ENCODE measurements around the gene OR8B12.

OR8B12 gene

GRCh38 chr11:124543554-124543953, at the start of gene OR8B12:
OR8B12 (minus strand) TSS chr11:124543654; CDS start chr11:124543654, 0 bp downstream.
- no peaks in the 10 kb centered on the region for H3K4me1 ChIP-seq
- no peaks in the 10 kb centered on the region for H3K27me3 ChIP-seq (ENCODE audit: low read depth)
- no peak for DNase-seq (ENCODE audit: low spot score in 2 of 2)
- H3K4me3 ChIP-seq: no peak within 1 kb of the TSS
- in situ Hi-C loops (cut with MboI; ENCODE audit: low sequenced_read_pairs): no loop called here
- H3K9me3 ChIP-seq: no peaks in the 10 kb centered on the region
- no peaks in the 10 kb centered on the region for H3K36me3 ChIP-seq (replicated peaks)

- no peak for DNase-seq (ENCODE audit: low spot score in 2 of 2)
- Histone ChIP-seq H3K4me1 (no peaks in the 10 kb centered on the region), H3K27me3 (ENCODE audit: low read depth) (peaks cover 3% of the 10 kb centered on the region; the same call in 1 of the 2 replicates), H3K9me3 (no peaks in the 10 kb centered on the region), H3K4me3 (no peak overlapping the region), H3K36me3 (replicated peaks) (no peaks in the 10 kb centered on the region)
- in situ Hi-C loops (cut with MboI; ENCODE audit: low sequenced_read_pairs): loop anchor here (25.0 kb wide), 2 partner anchors 180 to 505 kb away; partner anchors contain the start of gene OR8B4
These were observed 49.2 kb upstream of the OR8B12 start for GRCh38 chr11:124592627-124593026.

- no peak for DNase-seq (ENCODE audit: low spot score in 2 of 2)
- in situ Hi-C loops (cut with MboI; ENCODE audit: low sequenced_read_pairs): loop anchor here (25.0 kb wide), 2 partner anchors 179 to 504 kb away; partner anchors contain the start of gene OR8B4
These were observed 48.0 kb upstream of the OR8B12 start for GRCh38 chr11:124591430-124591829.

GRCh38 chr11:124586238-124586860, 42.9 kb upstream of the OR8B12 start:
- H3K36me3 ChIP-seq (replicated peaks): no peaks in the 10 kb centered on the region
- in situ Hi-C loops (cut with MboI; ENCODE audit: low sequenced_read_pairs): loop anchor here (25.0 kb wide), 2 partner anchors 174 to 499 kb away; partner anchors contain the start of gene OR8B4
- H3K4me1 ChIP-seq: no peaks in the 10 kb centered on the region
- H3K27me3 ChIP-seq (ENCODE audit: low read depth): peaks cover 9% of the 10 kb centered on the region; the same call in 1 of the 2 replicates
- H3K4me3 ChIP-seq: no peak overlapping the region
- peak; percentile 34 to 67 for DNase-seq (ENCODE audit: low spot score in 2 of 2)
- no peaks in the 10 kb centered on the region for H3K9me3 ChIP-seq

More at GRCh38 chr11:124591430-124591829, 48.0 kb upstream of the OR8B12 start:
- no peak overlapping the region for H3K4me3 ChIP-seq
- H3K27me3 ChIP-seq (ENCODE audit: low read depth): peaks cover 3% of the 10 kb centered on the region; the same call in 1 of the 2 replicates
- H3K4me1 ChIP-seq: no peaks in the 10 kb centered on the region
- H3K36me3 ChIP-seq (replicated peaks): no peaks in the 10 kb centered on the region
- no peaks in the 10 kb centered on the region for H3K9me3 ChIP-seq

GRCh38 chr11:124584681-124585372, 41.4 kb upstream of the OR8B12 start:
- no peaks in the 10 kb centered on the region for H3K4me1 ChIP-seq
- no peaks in the 10 kb centered on the region for H3K9me3 ChIP-seq
- H3K27me3 ChIP-seq (ENCODE audit: low read depth): peaks cover 9% of the 10 kb centered on the region; the same call in 1 of the 2 replicates
- in situ Hi-C loops (cut with MboI; ENCODE audit: low sequenced_read_pairs): loop anchor here (25.0 kb wide), 2 partner anchors 173 to 498 kb away; partner anchors contain the start of gene OR8B4
- DNase-seq (ENCODE audit: low spot score in 2 of 2): no peak
- no peak overlapping the region for H3K4me3 ChIP-seq
- H3K36me3 ChIP-seq (replicated peaks): no peaks in the 10 kb centered on the region

GRCh38 chr11:124583781-124584180, 40.3 kb upstream of the OR8B12 start:
- Histone ChIP-seq H3K36me3 (replicated peaks) (no peaks in the 10 kb centered on the region), H3K4me1 (no peaks in the 10 kb centered on the region), H3K27me3 (ENCODE audit: low read depth) (peaks cover 9% of the 10 kb centered on the region), H3K9me3 (no peaks in the 10 kb centered on the region), H3K4me3 (no peak overlapping the region)
- in situ Hi-C loops (cut with MboI; ENCODE audit: low sequenced_read_pairs): loop anchor here (25.0 kb wide), 2 partner anchors 171 to 496 kb away; partner anchors contain the start of gene OR8B4
- no peak for DNase-seq (ENCODE audit: low spot score in 2 of 2)

- no peak overlapping the region for H3K4me3 ChIP-seq
- H3K4me1 ChIP-seq: no peaks in the 10 kb centered on the region
- H3K27me3 ChIP-seq (ENCODE audit: low read depth): peaks cover 9% of the 10 kb centered on the region
- no peaks in the 10 kb centered on the region for H3K36me3 ChIP-seq (replicated peaks)
- H3K9me3 ChIP-seq: no peaks in the 10 kb centered on the region
- DNase-seq (ENCODE audit: low spot score in 2 of 2): no peak
- in situ Hi-C loops (cut with MboI; ENCODE audit: low sequenced_read_pairs): loop anchor here (25.0 kb wide), 2 partner anchors 170 to 495 kb away; partner anchors contain the start of gene OR8B4
These were observed 39.1 kb upstream of the OR8B12 start for GRCh38 chr11:124582565-124582964.

GRCh38 chr11:124581817-124582216, 38.4 kb upstream of the OR8B12 start:
- H3K27me3 ChIP-seq (ENCODE audit: low read depth): peaks cover 9% of the 10 kb centered on the region
- no peaks in the 10 kb centered on the region for H3K36me3 ChIP-seq (replicated peaks)
- DNase-seq (ENCODE audit: low spot score in 2 of 2): no peak
- H3K4me1 ChIP-seq: no peaks in the 10 kb centered on the region
- no peak overlapping the region for H3K4me3 ChIP-seq
- in situ Hi-C loops (cut with MboI; ENCODE audit: low sequenced_read_pairs): loop anchor here (25.0 kb wide), 2 partner anchors 170 to 495 kb away; partner anchors contain the start of gene OR8B4
- H3K9me3 ChIP-seq: no peaks in the 10 kb centered on the region

- Histone ChIP-seq H3K27me3 (ENCODE audit: low read depth) (peaks cover 4% of the 10 kb centered on the region; the same call in 1 of the 2 replicates), H3K9me3 (no peaks in the 10 kb centered on the region), H3K4me3 (no peak overlapping the region), H3K36me3 (replicated peaks) (no peaks in the 10 kb centered on the region), H3K4me1 (no peaks in the 10 kb centered on the region)
- in situ Hi-C loops (cut with MboI; ENCODE audit: low sequenced_read_pairs): loop anchor here (25.0 kb wide), 2 partner anchors 166 to 491 kb away; partner anchors contain the start of gene OR8B4
- no peak for DNase-seq (ENCODE audit: low spot score in 2 of 2)
These were observed 35.3 kb upstream of the OR8B12 start for GRCh38 chr11:124578761-124579160.

GRCh38 chr11:124577716-124578427, 34.4 kb upstream of the OR8B12 start:
- no peaks in the 10 kb centered on the region for H3K4me1 ChIP-seq
- no peak overlapping the region for H3K4me3 ChIP-seq
- H3K36me3 ChIP-seq (replicated peaks): no peaks in the 10 kb centered on the region
- in situ Hi-C loops (cut with MboI; ENCODE audit: low sequenced_read_pairs): loop anchor here (25.0 kb wide), 2 partner anchors 166 to 491 kb away; partner anchors contain the start of gene OR8B4
- no peak for DNase-seq (ENCODE audit: low spot score in 2 of 2)
- H3K27me3 ChIP-seq (ENCODE audit: low read depth): no peaks in the 10 kb centered on the region; the same call in 1 of the 2 replicates
- H3K9me3 ChIP-seq: no peaks in the 10 kb centered on the region

GRCh38 chr11:124570160-124570559, 26.7 kb upstream of the OR8B12 start:
- no peaks in the 10 kb centered on the region for H3K9me3 ChIP-seq
- H3K36me3 ChIP-seq (replicated peaks): no peaks in the 10 kb centered on the region
- peaks cover 5% of the 10 kb centered on the region; the same call in 1 of the 2 replicates for H3K4me1 ChIP-seq
- in situ Hi-C loops (cut with MboI; ENCODE audit: low sequenced_read_pairs): no loop called here
- H3K4me3 ChIP-seq: no peak overlapping the region
- peaks cover 9% of the 10 kb centered on the region; the same call in 1 of the 2 replicates for H3K27me3 ChIP-seq (ENCODE audit: low read depth)
- no peak for DNase-seq (ENCODE audit: low spot score in 2 of 2)

GRCh38 chr11:124569697-124570096, 26.2 kb upstream of the OR8B12 start, which contains the start of gene OR8A1:
OR8A1 (plus strand) TSS chr11:124569997; CDS start chr11:124570120, 123 bp downstream.
- in situ Hi-C loops (cut with MboI; ENCODE audit: low sequenced_read_pairs): no loop called here
- peaks cover 10% of the 10 kb centered on the region; the same call in 1 of the 2 replicates for H3K27me3 ChIP-seq (ENCODE audit: low read depth)
- peaks cover 5% of the 10 kb centered on the region; the same call in 1 of the 2 replicates for H3K4me1 ChIP-seq

GRCh38 chr11:124556828-124557227, 13.4 kb upstream of the OR8B12 start:
- H3K27me3 ChIP-seq (ENCODE audit: low read depth): peaks cover 10% of the 10 kb centered on the region
- no peak for DNase-seq (ENCODE audit: low spot score in 2 of 2)
- H3K36me3 ChIP-seq (replicated peaks): no peaks in the 10 kb centered on the region
- in situ Hi-C loops (cut with MboI; ENCODE audit: low sequenced_read_pairs): no loop called here
- no peaks in the 10 kb centered on the region for H3K4me1 ChIP-seq
- no peaks in the 10 kb centered on the region for H3K9me3 ChIP-seq
- no peak overlapping the region for H3K4me3 ChIP-seq

More at GRCh38 chr11:124569697-124570096, 26.2 kb upstream of the OR8B12 start, which contains the start of gene OR8A1:
- Histone ChIP-seq H3K9me3 (no peaks in the 10 kb centered on the region), H3K36me3 (replicated peaks) (no peaks in the 10 kb centered on the region), H3K4me3 (no peak within 1 kb of the TSS)
- DNase-seq (ENCODE audit: low spot score in 2 of 2): no peak

Measured in HAP-1 (cell line).